Endothelial cell of umbilical vein (primary cell): ENCODE results near the gene MAPK9. TPM values are rescaled to one million over a fixed set of nuclear protein-coding genes. Genes with fewer than 3 reads are reported as not detected.

Source experiments
- BruUV-seq: library from RNA; stranded (reverse); fragments of 400-500 nt; replicated peaks from 2 replicates; lab custom pipeline; 2021; lab: Mats Ljungman, UMichigan
- CTCF ChIA-PET: fragments of 300-600, 350-600 bp; sonication (Branson Sonifier 250); formaldehyde crosslinking; loops from one replicate; lab custom pipeline; 2021; ENCODE audit warnings: antibody characterized with exemption, inconsistent platforms; lab: Charles Lee
- POLR2A ChIA-PET: fragments of 300-600, 350-600 bp; sonication (Branson Sonifier 250); formaldehyde crosslinking; loops from one replicate; lab custom pipeline; 2021; ENCODE audit warnings: antibody characterized with exemption, inconsistent platforms; lab: Charles Lee
- DNase-seq: peaks from one replicate; pipeline ENCODE4 v3.0.0-alpha.2; 2011; ENCODE audit warnings: low read depth, low spot score
- FAIRE-seq: peaks from 2 replicates; lab custom pipeline; 2011; peaks lifted over from hg19 to GRCh38; lab: Jason Lieb, UNC
- H2AFZ ChIP-seq: 2 replicates; pipeline ENCODE4 v1.6.0; 2012; ENCODE audit warnings: low read depth, low read length, control low read depth, inconsistent platforms
- H3K27ac ChIP-seq: 2 replicates; pipeline ENCODE4 v1.5.1; 2011; ENCODE audit warnings: low read depth, mild to moderate bottlenecking, control low read depth, low read length, moderate library complexity; ENCODE audit not compliant: insufficient read depth
- H3K27me3 ChIP-seq, 2 experiments: 2 replicates each; pipeline versions ENCODE4 v1.6.0 to v1.6.1; 2011; ENCODE audit warnings: low read length in 2 of 2, mixed read lengths in 1 of 2; ENCODE audit not compliant: control insufficient read depth in 2 of 2, insufficient read depth in 2 of 2
- H3K36me3 ChIP-seq, 2 experiments: 2 replicates in 1 of 2; 3 replicates in 1 of 2; pipeline ENCODE4 v1.5.1; 2011; ENCODE audit warnings: low read length in 2 of 2, mild to moderate bottlenecking in 1 of 2, moderate library complexity in 1 of 2; ENCODE audit not compliant: control insufficient read depth in 2 of 2, insufficient read depth in 2 of 2; ENCODE audit errors: extremely low read depth in 1 of 2
- H3K4me1 ChIP-seq: 3 replicates; pipeline ENCODE4 v1.5.1; 2011; ENCODE audit warnings: mild to moderate bottlenecking, low read length; ENCODE audit not compliant: control insufficient read depth, insufficient read depth; ENCODE audit errors: extremely low read depth
- H3K4me2 ChIP-seq: 2 replicates; pipeline ENCODE4 v1.6.1; 2011; ENCODE audit warnings: low read length, control low read depth, mixed read lengths; ENCODE audit not compliant: insufficient read depth
- H3K4me3 ChIP-seq, 3 experiments: fragments of 200-600 bp in 1 of 3; sonication (generic), shearing (Covaris generic) in 1 of 3; replicated peaks in 1 of 3; 2 replicates each; pipeline ENCODE4 v1.5.1; 2011 to 2016; ENCODE audit warnings: control low read depth in 3 of 3, low read length in 3 of 3, mild to moderate bottlenecking in 2 of 3, inconsistent platforms in 1 of 3, low read depth in 1 of 3, moderate library complexity in 1 of 3; ENCODE audit not compliant: insufficient read depth in 1 of 3
- H3K79me2 ChIP-seq: 2 replicates; pipeline ENCODE4 v1.6.0; 2012; ENCODE audit warnings: low read length, inconsistent platforms; ENCODE audit not compliant: control insufficient read depth, insufficient read depth
- H3K9ac ChIP-seq: replicated peaks from 2 replicates; pipeline ENCODE3; 2011; ENCODE audit warnings: low read length, control low read depth; ENCODE audit not compliant: insufficient read depth; ENCODE audit errors: extremely low read depth
- H3K9me1 ChIP-seq: replicated peaks from 3 replicates; pipeline ENCODE4 v1.6.0; 2011; ENCODE audit warnings: mild to moderate bottlenecking, low read length; ENCODE audit not compliant: control insufficient read depth, insufficient read depth; ENCODE audit errors: extremely low read depth
- H3K9me3 ChIP-seq: replicated peaks from 2 replicates; pipeline ENCODE4 v1.5.1; 2012; ENCODE audit warnings: low read length, inconsistent platforms; ENCODE audit not compliant: control insufficient read depth, insufficient read depth
- H4K20me1 ChIP-seq: replicated peaks from 2 replicates; pipeline ENCODE3; 2011; ENCODE audit warnings: mild to moderate bottlenecking, low read length; ENCODE audit not compliant: control insufficient read depth, insufficient read depth; ENCODE audit errors: extremely low read depth
- CTCF ChIP-seq, 2 donors: IDR thresholded peaks; 1 replicate in 1 of 2; 2 replicates in 1 of 2; pipeline ENCODE4 v1.5.1; 2011; ENCODE audit warnings: low read length in 2 of 2, mild to moderate bottlenecking in 2 of 2, moderate library complexity in 2 of 2, control low read depth in 1 of 2, inconsistent platforms in 1 of 2, low read depth in 1 of 2; ENCODE audit not compliant: insufficient read depth in 1 of 2; ENCODE audit errors: extremely low read depth in 1 of 2
- EZH2 ChIP-seq: IDR thresholded peaks from 2 replicates; pipeline ENCODE4 v1.6.1; 2012; ENCODE audit warnings: borderline replicate concordance, low read depth, mild to moderate bottlenecking, moderate library complexity, low read length, inconsistent platforms; ENCODE audit not compliant: severe bottlenecking
- FOS ChIP-seq: IDR thresholded peaks from 2 replicates; pipeline ENCODE4 v1.6.1; 2011; ENCODE audit warnings: mild to moderate bottlenecking, low read length, moderate library complexity, borderline replicate concordance; ENCODE audit not compliant: insufficient read depth
- GATA2 ChIP-seq: IDR thresholded peaks from 2 replicates; pipeline ENCODE4 v1.7.0; 2011; ENCODE audit warnings: low read depth, mild to moderate bottlenecking, moderate library complexity, mixed read lengths, low read length; ENCODE audit not compliant: insufficient read length, insufficient read depth
- JUN ChIP-seq: IDR thresholded peaks from 2 replicates; pipeline ENCODE4 v1.6.1; 2011; ENCODE audit warnings: borderline replicate concordance, low read depth; ENCODE audit not compliant: insufficient read length, insufficient read depth
- MAX ChIP-seq: IDR thresholded peaks from 2 replicates; pipeline ENCODE4 v1.6.1; 2011; ENCODE audit not compliant: insufficient read depth, insufficient read length
- MYC ChIP-seq: IDR thresholded peaks from one replicate; pipeline ENCODE4 v1.6.1; 2011; ENCODE audit warnings: mild to moderate bottlenecking, low read depth, low read length
- POLR2A ChIP-seq: IDR thresholded peaks from 2 replicates; pipeline ENCODE4 v1.6.1; 2012; ENCODE audit warnings: low read depth, mild to moderate bottlenecking, control low read depth, low read length
- POLR2AphosphoS5 ChIP-seq: IDR thresholded peaks from 2 replicates; pipeline ENCODE4 v1.6.1; 2012; ENCODE audit warnings: low read depth, mild to moderate bottlenecking, control low read depth, low read length, moderate library complexity; ENCODE audit not compliant: insufficient read depth
- dilution Hi-C: fragments of 300-500 bp; cut with MboI; formaldehyde crosslinking; loops from one replicate; pipeline ENCODE4 v1.15.0; 2019; ENCODE audit warnings: low sequenced_read_pairs; ENCODE audit not compliant: extremely low pct_ligation_motif_present
- intact Hi-C: fragments of 100-400 bp; cut with micrococcal nuclease; formaldehyde crosslinking; loops from one replicate; pipeline ENCODE4 v1.10.0; 2022
- polyA plus RNA-seq, 4 experiments: library from polyadenylated mRNA; depleted of rRNA in 3 of 4; stranded (reverse) in 3 of 4; unstranded in 1 of 4; fragments of >200 nt; gene quantifications; 2 replicates each; pipeline versions ENCODE4 v1.2.1 to v1.2.3, GENCODE V29; 2011 to 2012; ENCODE audit warnings: missing spikeins in 1 of 4
- total RNA-seq: library from RNA; stranded (reverse); gene quantifications from 2 replicates; pipeline ENCODE4 v1.2.3, GENCODE V29; 2021

The MAPK9 gene
- total and polyA plus RNA-seq, 2 donors (not counting 3 experiments of a cell fraction or from before 2014, with no cell fraction given) = 24.6 to 34.8 TPM

DNA sequence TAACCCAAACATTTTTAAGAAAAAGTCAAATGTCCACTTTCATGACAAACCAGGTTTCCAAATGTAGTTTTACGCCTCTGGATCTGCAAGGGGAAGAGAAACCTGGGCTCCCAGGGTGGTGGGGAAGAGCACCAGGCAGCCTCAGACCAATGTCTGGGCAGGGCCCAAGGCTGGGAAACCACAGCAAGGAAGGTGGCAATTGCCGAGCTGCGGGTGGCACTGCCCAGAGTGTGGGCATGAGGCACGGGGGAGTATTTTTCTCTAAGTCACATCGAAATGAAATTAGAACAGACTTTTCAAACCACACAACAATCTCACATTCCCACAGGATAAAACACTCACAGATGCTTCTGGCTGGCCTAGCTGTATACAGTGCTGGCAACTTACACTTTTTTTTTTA, 50.3 kb downstream of the MAPK9 start:
- H3K27me3 ChIP-seq = no peaks in the 10 kb centered on the region
- H3K4me3 ChIP-seq = no peak overlapping the region
- DNase-seq = no peak
- peaks cover 3 to 9% of the 10 kb centered on the region in 2 experiments for H3K36me3 ChIP-seq
- no peak for FAIRE-seq
- BruUV-seq = no TSS peak
- no peaks in the 10 kb centered on the region for H3K4me1 ChIP-seq
- no peaks in the 10 kb centered on the region for H3K79me2 ChIP-seq
- H3K9ac ChIP-seq = no peak overlapping the region
- H3K9me1 ChIP-seq = no peaks in the 10 kb centered on the region
- no peaks in the 10 kb centered on the region for H4K20me1 ChIP-seq
- H3K27ac ChIP-seq = no peak overlapping the region
- H2AFZ ChIP-seq = no peak overlapping the region
- no peak overlapping the region for H3K4me2 ChIP-seq
- no peaks in the 10 kb centered on the region for H3K9me3 ChIP-seq
- TF ChIP-seq FOS (no peak), GATA2 (no peak), POLR2A (no peak), MYC (no peak), JUN (no peak), MAX (no peak), CTCF (IDR thresholded peaks at IDR 0.05; ENCODE audit: extremely low read depth in 1 of 2, insufficient read depth in 1 of 2, low read depth in 1 of 2, low read length in 2 of 2) (no peak), EZH2 (no peak), POLR2AphosphoS5 (no peak)
- intact Hi-C loops (no loop called here), dilution Hi-C loops (no loop called here)
- CTCF ChIA-PET = no interaction called here
- POLR2A ChIA-PET = no interaction called here
